GM19239 (cell line): ENCODE data around the gene SRL.
"Not testable (repeated sequence)": the region's sequence is repeated elsewhere in the genome, so short reads cannot be mapped to it uniquely, and the experiment has no call there.

Source experiments
- DNase-seq: peaks from one replicate; pipeline ENCODE4 v3.0.0; 2011; ENCODE audit warnings: low spot score; ENCODE audit not compliant: insufficient read length
- FAIRE-seq: peaks from 2 replicates; lab custom pipeline; 2011; peaks lifted over from hg19 to GRCh38; lab: Jason Lieb, UNC

The SRL gene

DNA sequence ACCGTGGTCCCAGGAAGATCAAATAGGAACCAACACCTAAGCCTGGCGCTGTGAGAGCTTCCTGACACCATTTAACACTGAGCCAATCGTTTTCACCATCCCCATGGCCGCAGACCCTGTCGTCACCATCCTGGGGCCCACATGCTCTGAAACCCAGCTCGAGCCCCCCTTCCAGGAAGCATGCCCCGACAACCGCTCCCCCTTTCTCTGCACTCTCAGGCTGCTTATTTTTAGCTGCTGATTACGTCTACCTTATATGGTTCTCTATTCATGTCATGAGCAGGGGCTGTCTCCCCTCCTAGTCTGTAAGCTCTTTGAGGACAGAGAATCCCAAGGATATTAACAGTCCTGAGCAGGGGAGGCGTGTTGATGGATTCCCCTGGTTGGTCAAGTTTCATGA is 10.5 kb downstream of the SRL start:
- FAIRE-seq (no peak), DNase-seq (no peak)

DNA sequence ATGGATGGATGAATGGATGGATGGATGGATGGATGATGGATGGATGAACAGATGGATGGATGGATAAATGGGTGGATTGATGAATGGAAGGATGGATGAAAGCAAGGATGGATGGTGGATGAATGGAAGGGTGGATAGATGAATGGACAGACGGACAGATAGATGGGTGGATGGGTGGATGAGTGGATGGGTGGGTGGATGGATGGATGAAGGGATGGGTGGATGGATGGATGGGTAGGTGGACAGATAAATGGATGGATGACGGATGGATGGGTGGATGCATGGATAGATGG is 14.9 kb downstream of the SRL start:
- FAIRE-seq (no peak), DNase-seq (no peak)

DNA sequence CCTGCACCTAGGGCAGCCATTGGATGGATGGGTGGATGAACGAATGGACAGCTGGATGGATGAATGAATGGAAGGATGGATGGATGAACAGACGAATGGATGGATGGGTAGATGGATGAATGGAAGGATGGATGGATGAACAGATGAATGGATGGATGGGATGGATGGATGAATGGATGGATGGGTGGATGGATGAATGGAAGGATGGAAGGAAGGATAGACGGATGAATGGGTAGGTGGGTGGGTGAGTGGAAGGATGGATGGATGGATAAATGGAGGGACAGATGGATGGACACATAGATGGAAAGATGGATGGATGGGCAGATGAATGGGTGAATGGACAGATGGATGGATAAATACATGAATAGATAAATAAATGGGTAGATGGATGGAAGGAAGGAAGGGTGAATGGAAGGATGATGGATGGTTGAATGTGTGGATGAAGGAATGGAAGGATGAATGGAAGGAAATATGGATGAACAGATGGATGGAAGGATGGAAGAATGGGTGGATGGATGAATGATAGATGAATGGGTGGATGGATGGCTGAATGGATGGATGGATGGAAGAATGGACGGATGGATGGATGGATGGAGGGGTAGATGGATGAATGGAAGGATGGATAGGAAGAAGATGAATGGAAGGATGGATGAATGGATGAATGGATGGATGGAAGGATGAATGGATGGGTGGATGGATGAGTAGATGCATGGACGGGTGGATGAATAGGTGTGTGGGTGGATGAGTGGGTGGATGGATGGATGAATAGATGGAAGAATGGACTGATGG is 15.4 kb downstream of the SRL start:
- FAIRE-seq (no peak), DNase-seq (no peak)

DNA sequence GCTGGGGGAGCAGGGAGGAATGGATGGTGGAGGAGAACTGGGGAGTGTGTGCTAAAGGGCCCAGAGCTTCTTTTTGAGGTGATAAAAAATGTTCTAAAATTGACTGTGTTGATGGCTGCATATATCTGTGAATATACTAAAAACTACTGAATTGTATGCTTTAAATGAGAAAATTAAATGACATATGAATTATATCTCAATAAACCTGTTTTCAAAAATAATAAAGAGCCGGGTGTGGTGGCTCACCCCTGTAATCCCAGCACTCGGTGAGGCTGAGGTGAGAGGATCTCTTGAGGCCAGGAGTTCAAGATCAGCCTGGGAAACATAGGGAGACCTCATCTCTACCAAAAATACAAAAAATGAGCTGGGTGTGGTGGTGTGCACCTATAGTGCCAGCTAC is 16.8 kb downstream of the SRL start:
- DNase-seq (no peak), FAIRE-seq (no peak)

DNA sequence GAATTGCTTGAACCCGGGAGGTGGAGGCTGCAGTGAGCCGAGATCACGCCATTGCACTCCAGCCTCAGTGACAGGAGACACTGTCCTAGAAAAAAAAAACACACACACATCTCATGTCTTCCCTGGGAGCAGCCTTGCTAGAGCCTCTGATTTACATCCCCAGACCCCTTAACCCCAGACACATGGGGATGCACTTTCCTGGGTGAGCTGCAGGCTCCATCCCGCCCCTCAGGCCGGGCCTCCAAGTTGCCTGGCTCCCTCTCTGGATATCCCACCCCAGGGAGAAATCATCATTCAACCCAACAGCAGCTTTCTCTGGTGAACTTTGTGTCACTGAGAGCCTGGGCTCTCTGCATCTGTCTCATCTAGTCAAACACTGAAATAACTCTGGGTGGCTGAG is 21.5 kb downstream of the SRL start:
- no peak for FAIRE-seq
- DNase-seq = no peak

DNA sequence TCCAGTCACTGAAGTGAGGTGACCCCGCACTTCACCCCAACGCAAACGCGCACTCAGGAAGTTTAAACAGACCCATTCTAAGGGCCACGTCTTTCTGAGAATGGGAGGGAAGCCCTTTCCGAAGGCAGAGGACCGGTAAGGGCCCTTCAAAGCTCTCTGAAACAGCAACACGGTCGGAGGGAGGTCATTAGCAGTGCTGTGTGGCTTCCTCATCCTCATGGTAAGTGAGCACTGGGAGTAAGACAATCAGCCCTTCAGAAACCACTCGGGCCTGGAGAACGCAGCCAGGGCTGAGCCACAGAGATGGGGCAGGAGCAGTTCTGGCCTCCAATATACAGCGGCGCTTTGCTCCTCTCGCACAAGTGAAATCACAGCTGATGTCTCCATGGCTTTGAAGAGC is 23.7 kb downstream of the SRL start:
- FAIRE-seq = no peak
- no peak for DNase-seq

DNA sequence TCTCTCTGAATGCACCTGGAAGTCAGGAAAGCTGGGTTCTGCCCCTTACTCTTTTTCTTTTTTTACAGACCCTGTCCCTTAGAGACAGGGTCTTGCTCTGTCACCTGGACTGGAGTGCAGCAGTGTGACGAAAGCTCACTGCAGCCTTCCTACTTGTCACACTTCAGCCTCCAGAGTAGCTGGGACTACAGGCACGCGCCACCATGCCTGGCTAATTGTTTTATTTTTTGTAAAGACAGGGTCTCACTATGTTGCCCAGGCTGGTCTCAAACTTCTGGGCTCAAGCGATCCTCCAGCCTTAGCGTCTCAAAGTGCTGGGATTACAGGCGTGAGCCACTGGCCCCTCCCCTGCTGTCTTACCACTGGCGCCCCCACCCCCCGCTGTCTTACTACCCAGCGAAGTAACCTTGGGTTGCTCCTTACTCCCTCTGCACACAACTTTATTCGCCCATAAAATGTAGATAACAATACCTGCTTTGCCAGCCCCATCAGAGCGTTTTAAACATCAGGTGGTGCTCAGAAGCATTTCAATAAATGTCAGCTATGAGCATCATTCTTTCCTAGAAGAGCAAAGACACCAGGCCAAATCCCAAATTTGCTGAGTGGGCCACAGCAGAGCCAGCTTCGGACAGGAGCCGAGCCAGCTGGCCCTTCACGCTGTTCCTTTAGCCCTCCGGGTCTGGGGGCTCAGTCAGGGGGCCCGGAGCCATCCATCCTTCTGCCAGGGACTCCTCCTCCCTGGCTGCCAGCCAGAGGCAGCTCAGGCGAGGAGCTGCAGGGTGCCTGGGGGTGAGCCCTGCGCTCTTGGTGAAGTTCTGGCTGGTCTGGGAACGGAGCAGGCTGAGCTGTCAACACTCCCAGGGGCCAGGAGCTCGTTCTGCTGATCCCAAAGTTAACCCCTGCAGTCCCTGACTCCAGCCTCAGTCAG is 24.4 kb downstream of the SRL start:
- no peak for DNase-seq
- FAIRE-seq = no peak

DNA sequence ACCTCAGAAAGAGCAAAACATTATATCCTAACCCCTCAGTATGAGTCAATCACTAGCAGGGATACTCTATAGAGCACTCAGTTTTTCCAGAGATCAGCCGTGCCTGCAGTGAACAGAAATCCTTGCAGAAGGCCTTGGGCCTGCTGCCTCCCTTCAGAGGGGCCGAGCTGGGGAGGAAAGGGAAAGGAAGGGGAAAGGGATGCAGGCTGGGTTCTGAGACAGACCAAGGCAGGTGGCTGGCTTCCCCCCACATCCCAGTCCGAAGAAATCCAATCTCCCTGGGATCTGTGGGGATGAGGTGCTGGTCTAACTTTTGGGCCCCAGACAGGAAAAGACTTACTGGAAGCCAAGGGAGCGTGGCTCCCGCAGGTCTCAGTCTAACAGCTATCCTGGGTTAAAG is 25.3 kb downstream of the SRL start:
- DNase-seq = no peak
- no peak for FAIRE-seq

DNA sequence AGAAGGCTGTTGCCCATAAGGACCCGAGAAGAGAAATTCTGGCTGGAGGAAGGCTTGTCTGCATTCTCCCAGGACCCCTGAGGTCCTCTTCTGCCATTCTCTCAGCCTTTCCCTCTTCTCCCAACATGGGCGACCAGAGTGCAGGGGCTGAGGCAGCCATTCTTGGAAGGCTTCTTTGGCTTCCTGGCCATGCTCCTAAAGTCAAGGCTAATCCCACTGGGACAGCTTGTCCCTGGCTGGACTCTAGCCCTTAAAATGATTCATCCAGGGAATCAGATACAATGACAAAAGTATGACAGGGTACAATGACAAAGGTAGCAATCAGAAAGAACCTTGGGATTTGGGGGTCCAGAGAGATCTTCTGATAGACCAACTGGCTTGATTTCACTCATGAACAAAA is 26.8 kb downstream of the SRL start:
- DNase-seq (no peak), FAIRE-seq (no peak)

DNA sequence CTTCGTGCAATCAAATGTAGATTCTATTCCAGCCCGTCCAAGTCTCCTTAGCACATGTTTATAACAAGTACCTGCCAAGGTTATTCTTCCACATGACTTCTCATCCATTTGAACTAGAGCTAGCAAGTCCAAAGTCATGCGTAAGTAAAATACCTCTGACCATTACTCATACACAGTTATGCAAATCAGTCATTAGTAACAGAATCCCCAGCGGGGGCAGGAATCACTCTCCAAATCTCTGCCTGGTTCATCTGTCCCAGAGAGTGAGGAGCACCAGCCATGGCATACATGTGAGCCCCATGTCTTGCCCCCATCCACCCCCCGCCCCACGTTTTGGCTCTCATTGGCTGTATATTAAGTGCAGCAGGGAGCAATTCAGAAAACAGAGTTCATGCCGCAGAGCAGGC is 27.7 kb downstream of the SRL start:
- no peak for DNase-seq
- FAIRE-seq = no peak

DNA sequence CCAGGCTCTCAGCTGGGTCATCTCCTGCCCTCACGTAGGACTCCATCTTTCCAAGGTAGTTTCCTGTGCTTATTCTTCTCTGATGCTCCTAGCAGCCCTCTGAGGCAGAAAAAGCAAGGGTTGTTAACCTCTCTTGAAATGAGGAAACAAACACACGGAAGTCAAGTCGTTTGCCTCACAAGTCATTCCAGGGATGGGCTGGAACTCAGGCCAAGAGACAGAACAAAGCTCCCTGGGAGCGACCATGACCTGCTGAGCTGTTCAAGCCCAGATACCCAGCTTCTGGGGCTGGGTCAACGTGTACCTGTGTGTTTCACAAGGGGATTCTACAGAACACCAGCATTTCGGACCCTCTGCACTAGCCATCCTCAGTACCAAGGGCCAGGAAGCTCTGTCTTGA is 28.1 kb downstream of the SRL start:
- no peak for FAIRE-seq
- DNase-seq = no peak

DNA sequence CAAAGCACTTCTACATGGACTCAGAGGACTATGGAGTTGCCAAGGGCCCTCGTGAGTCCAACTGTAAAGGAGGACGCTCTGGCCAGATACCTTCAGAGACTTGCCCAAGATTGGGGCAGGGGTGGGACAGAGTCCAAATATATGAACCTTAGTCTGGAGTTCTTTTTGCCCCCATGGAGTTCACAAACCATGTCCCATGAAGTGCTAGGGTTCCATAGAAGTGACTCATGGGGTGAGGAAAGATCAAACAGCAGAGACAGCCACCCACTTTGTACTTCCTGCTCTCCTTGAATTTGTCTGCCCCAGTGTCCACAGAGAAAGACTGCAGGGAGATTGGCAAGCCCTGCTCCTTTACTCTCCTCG is 29.0 kb downstream of the SRL start:
- DNase-seq (no peak), FAIRE-seq (no peak)

DNA sequence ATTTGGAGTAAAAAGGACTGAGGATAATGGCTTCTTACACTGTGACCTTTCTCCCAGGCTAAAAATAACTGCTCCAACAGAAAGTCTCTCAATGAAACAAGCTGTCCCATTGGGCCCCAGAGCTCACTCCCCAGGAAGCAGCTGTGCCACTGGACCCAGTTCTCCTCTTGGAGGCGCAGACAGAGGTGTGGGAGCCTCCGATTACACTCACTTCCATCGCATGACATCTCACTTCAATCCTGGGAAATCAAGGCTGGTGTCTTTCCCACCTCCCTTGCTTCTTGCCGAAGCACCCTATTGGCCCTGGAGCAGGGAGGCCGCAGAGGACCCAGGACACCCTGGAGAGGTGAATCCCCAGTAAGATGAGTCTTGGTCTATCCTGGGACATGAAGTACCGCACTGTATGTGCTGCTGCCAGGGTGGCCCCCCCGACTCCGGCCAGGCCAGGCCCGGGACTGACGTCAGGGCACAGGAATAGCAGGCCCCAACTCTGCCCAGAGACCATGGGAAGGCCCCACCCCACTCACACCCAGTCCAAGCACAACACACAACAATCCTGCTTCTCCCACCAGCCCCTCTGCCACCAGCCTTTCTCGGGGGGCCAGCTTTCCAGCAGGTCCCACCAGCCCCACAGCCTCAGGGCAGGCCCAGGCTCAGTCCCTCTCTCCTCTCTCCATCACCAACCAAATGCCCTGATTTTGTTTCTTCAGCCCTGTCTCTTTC is 29.5 kb downstream of the SRL start:
- no peak for FAIRE-seq
- no peak for DNase-seq

DNA sequence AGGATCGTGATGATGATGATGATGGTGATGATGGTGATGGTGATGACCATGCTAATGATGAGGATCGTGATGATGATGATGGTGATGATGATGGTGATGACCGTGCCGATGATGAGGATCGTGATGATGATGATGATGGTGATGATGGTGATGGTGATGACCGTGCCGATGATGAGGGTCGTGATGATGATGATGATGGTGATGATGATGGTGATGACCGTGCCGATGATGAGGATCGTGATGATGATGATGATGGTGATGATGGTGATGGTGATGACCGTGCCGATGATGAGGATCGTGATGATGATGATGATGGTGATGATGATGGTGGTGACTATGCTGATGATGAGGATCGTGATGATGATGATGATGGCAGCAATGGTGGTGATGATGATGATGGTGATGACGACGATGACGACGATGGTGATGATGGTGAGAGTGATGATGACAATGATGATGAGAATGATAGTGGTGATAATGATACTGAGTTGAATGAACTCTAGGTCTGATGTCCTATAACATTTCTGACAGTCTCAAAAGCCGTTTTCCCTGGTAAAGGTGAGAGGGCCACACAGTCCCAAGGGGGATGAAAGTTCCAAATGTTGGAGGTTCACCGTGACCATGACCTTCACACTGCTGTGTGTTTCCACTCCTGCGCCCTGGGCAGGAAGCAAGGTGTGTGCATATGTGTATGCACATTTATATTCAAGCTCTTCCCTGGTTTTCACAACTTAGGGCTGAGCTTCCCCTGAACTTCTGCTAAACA is 30.3 kb downstream of the SRL start:
- FAIRE-seq, DNase-seq: not testable (repeated sequence)

DNA sequence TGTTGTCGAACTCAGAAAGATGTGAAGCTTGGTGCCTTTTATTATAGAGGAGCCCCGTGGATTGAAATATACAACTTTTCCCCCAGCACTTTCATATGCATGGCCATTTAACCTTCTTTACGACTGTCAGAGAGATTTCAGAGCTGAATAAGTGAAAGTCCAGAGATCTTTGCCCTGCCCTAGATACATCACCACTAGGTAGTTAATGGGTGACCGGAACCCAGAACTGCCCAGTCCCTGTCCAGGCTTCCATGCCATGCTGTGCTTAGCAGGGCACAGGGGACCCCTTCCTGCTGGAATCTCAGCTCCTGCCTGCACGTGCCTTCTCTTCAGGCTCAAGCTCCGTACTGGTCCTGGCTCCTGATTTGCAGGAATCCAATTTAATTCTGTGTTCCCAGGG is 32.2 kb downstream of the SRL start:
- no peak for FAIRE-seq
- DNase-seq = no peak

DNA sequence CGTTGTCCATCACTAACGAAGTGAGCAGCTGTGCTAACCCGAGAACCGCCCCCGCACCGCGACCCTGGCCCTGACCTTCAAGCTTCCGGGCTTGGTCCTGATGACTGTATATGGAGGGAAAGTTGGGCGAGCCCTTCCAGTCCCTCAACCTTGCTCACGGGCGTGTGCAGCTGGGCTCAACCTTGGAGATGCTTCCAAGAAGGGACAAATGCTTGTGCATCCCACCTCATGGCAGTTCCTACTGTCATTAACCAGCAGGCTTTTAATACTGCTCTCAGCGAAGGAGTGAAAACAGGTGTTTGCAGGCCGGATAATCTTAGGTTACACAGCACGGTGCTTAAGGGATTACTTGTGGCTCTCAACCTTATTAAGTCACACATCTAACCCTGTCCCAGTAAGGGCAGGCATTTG is 33.5 kb downstream of the SRL start:
- FAIRE-seq (no peak), DNase-seq (no peak)

DNA sequence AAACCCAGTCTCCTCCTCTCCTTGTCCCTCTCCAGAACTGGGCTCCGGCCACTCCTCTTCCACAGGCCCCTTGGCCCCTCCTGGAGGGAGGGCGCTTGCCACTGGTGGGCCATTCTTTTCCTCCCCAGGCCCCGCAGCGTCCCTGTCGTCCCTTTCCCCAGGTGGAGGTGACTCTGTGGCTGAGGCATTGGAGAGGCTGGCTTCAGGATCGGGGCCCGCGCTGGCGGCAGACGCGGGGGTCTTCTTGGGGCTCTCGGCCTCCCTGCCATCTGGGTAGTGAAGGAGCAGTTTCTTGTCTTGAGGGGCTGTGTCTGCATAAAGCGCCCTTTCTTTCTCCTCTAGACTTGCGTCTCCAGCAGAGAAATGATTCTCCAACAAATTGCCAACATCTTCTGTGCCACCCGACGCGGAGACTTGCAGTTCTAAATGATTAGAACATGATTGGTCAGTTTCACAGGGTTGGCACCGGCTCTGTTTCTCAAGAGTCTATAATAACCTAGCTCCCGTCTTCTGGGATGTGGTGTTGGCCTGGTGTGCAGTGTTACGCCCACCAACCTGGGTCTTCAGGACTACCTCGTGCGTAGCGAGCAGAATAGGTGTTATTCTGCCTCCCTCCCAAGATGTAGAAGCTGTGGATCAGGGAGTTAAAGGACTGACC is 34.1 kb downstream of the SRL start:
- DNase-seq (no peak), FAIRE-seq (no peak)

DNA sequence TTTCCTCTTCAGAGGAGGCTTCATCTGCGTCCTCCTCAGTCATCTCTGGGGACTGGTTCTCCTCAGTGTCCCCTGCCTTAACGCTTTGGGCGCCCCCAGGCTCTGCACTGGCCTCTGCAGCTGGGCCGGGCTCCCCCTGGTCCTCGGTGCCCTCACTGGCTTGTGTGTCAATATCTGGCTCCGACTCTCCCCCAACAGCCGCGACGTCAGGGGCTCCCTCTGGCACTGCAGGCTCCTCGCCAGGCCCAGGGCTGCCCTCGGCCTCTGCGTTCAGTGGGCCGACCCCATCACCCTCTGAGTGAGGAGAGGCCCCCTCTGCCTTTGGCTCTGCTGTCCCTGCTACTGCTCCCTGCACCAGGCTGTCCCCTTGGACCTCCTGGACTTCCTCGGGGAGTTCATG is 34.7 kb downstream of the SRL start:
- no peak for FAIRE-seq

DNA sequence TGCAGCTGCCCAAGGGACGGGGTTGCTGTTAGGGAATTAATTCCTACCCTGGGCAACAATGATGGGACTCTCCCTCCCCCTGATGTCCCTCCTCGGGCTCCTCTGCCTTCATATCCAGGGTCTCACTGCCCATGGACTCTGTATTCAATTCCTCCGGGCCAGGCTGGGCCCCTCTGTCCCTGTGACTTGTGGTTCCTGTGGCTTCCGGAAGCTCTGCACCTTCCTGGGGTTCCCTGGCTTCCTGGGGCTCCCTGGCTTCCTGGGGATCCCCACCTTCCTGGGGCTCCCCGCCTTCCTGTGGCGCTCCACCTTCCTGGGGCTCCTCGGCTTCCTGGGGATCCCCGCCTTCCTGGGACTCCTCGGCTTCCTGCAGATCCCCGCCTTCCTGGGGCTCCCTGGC is 35.2 kb downstream of the SRL start:
- FAIRE-seq = no peak

More for the DNA sequence above, 34.7 kb downstream of the SRL start:
- no peak for DNase-seq

DNA sequence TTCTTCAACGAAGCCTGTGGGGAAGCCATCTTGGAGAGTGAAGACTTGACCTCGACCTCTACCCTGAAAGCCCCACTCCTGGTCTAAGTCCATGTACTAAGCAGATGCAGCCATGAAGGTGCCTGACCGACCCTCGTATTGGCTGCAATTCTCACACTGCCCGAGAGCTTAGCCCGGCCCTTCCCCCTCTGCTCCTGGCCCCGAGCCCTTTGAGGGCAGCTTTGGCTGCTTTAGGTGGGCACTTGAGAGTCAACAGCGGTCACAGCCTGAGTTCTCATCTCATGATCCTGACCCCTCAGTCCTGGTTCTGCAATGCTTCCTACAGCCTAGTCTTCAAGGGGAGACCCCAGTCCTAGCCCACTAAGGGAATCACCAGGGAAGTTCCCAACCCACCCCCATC is 35.9 kb downstream of the SRL start:
- no peak for FAIRE-seq
- DNase-seq = no peak

More for the DNA sequence above, 35.2 kb downstream of the SRL start:
- no peak for DNase-seq
